Occipital lobe (tissue), 2 donors: Measurements from ENCODE around the gene PAX7. TPM values are rescaled to one million over a fixed set of nuclear protein-coding genes. Genes with fewer than 3 reads are reported as not detected.
"Not testable (repeated sequence)": the region's sequence is repeated elsewhere in the genome, so short reads cannot be mapped to it uniquely, and the experiment has no call there.

Experiments
- DNase-seq: peaks from one replicate; lab custom pipeline; 2025; lab: John Stamatoyannopoulos, UW
- total RNA-seq: library from RNA; depleted of rRNA; stranded (reverse); fragments of >200 nt; gene quantifications from one replicate; pipeline ENCODE4 v1.2.3, GENCODE V29; 2014

PAX7 gene
- total RNA-seq, 1 donor from 2014 or later = not detected

DNA sequence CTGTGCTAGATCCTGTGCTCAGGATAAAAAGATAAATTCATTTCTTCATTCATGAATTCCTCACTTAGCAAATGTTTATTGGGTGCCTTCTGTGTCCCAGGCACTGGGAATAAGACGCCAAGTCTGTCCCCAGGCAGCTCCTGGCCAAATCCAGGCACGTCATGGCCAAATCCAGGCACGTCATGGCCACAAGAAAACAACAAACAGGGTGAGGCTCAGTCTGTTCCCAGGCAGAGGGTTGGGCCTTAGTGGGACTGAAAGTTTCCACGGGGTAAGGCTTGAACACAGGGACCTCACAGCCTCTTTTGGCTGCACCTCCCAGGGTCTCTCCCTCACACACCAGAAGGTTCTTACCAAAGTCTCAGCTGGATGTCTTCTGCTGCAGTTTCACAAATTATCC, 95.7 kb downstream of the PAX7 start:
- no peak for DNase-seq

DNA sequence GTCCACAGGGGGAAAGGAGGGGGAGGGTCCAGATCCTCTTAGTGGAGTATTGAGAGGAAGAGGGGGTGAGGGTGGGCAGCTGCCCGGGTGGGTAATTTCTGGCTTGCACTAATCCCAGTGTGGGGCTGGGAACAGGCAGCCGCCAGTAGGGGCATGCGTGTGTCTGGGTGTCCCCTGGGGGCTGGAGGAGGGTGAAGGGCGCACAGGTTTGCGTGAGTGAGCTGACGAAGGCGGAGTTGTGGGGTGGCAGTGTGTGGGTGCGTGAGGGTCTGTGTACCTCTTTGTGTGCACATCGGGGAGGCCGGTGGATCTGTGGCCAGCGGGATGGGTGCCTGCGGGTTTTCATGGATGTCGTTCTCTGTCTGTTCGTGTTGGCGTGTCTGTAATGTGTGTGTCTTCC, 97.3 kb downstream of the PAX7 start:
- DNase-seq = no peak

DNA sequence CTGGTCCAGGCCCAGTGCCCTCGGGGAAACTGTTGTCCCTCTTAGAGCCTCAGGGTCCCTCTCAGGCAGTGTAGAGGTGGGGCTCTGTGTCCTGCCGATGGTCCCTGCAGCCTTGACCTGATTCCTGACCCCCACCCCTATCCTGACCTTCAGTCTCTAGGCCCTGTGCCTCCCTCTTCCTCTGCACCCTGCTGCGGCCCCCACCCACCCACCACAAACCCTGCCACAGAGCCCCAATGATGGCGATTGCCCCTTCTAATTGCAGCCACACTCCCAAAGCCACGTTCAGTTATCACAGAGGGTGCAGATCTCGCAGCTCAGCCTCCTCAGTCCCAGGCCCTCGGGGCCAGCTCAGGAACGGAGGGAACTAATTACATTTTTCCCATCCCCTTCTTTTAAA, 99.7 kb downstream of the PAX7 start:
- no peak for DNase-seq

DNA sequence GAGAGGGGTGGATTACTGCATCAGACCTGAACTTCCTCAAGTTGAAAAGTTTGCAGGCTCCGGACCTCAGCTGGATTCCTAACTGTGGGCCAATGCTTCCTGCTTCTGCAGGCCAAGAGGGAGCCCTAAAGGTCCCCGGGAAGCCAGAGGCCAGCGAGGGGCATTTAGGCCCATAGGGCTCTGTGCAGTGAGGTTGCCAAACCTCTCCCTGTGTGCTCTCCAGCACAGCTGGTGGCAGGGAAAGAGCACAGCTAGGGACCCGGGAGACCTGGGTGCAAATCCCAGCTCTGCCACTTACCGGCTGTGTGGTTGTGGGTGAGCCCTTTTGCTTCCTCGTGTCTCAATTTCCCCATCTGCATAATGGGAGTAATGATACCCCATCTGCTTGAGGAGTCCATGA, 100.5 kb downstream of the PAX7 start:
- DNase-seq = no peak

DNA sequence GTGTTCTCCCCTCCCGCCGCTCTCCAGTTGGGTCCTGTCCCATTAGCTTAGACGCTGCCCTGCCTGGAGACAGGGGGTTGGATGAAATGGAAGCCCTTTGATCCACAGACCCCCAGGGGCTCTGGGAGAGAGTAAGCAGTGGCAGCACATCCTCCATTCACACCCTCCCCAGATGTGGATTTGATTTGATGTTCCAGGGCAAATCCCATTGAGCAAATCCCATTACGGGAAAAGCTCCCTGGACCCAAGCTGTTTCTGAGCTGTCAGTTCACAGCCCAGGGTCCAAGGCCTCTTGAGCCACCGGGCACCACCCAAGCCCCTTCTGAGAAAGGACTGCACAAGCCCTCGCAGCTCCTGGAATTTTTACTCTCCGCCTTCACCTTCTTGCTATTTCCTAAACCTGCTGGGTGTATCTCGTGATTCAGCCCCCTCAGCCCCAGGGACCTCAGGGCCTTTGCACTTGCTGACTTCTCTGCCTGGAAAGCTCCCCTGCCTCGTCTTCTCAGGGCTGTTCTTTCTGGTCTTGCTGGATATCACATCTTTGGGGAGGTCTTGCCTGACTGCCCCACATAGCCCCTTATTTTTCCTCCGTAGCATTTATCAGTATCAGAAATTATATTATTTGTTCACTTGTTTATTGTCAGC, 101.1 kb downstream of the PAX7 start:
- no peak for DNase-seq

DNA sequence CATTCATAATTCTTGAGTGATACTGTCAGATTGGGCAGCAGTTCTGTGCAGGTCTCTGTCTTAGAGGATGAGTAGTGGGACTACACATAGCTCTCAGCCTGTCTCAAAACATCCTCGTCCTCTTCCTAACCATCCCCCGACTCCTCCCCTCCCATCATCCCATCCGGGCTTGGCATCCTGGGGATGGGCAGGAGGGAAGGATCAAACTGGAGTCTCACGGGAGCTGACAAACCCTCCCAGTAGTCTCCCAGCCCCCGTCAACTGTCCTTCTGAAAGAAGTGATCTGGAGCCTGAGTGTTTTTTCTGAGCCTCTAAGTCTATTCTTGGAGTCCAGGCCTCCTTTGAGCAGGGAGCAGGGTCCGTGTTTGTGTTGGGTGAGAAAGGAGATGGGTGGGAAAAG, 102.0 kb downstream of the PAX7 start:
- DNase-seq = no peak

DNA sequence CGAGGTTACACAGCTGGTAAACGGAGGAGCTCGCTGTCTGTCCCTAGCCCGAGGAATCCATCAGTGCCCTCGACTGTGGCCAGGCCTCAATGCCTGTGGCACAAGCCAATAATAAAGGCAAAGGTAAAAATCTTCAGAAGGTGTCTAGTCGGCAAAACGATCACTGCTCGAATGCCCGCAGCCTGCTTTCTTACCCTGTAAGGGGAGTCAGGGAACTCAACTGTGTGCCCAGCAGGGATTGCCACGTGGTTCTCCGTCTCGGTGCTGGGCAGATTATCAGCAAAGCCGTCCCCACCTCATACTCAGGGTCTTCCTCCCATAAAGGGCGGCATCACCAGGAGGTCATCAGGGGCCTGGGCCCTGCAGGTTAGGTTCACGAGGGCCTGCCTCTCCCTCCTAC, 103.4 kb downstream of the PAX7 start:
- no peak for DNase-seq

DNA sequence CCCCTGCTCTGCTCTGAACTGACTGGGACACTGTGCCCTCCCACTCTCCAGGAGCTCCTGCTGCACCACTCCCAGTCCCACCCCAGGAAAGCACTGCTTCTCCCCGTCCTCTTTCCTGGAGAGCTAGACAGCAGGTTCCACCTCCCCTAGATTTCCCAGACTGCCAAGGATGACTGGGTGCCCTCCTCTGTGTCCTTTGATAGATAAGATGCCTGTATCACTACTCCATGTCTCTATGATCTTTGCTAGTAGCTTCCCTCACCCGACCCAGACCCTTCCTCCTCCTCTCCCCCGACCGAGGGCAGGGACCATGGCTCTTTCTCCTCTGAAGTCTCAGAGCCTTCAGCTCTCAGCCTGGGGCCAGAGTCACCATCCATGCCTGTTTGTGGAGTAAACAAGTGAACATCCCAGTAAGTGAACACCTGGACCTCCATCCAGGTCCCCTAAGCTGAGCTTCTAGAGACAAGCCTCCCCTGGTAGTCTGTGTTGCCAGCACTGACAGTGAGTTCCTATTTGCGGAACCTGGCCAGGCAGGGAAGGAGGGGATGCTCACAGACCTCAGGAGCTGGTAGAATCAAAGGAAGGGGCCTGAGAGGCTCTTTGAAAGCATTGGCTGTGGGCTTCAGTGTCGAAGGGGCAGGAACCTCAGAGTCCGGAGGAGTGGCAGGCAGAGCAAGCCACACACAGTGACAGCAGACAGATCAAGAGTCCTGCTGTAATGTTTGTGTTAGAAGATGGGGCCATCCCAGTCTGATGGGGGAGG, 104.0 kb downstream of the PAX7 start:
- DNase-seq = no peak

DNA sequence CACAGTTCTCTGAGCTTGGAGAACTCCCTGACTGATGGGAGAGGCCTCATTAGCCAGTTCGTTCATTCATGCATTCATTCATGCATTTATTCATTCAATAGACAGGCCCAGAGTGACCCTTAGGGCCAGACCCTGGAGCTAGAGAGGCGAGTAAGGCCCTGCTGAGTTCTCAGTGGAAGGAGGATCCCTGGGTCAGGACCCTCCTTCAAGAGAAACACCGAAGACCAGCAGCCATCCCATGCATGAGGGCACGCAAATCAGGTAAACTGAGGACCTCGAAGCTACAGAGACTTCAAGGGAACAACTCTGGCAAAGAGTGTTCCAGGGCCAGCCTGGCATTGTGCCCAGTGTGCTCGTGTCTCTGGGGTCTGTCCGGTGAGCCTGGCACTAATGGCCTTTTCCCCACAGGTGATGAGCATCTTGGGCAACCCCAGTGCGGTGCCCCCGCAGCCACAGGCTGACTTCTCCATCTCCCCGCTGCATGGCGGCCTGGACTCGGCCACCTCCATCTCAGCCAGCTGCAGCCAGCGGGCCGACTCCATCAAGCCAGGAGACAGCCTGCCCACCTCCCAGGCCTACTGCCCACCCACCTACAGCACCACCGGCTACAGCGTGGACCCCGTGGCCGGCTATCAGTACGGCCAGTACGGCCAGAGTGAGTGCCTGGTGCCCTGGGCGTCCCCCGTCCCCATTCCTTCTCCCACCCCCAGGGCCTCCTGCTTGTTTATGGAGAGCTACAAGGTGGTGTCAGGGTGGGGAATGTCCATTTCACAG, 104.8 kb downstream of the PAX7 start:
- DNase-seq = no peak

DNA sequence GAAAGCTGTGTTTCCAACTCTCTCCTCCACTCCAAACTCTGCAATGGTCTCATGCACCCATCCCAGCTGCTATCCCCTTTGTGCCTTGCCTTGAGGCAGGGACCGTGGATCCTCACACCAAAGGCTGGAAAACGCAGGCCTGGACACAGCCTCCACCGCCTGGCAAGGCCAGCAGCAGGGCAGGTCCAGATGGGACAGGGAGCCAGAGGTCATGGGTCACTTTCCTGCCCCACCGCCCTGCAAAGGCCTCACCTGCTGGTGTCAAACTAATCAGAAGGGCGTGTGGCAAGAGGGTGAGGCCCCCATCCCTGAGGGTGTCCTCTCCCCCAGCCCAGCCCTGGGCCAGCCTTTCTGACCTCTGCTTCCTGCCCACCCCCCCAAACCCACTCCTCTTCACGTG, 106.3 kb downstream of the PAX7 start:
- no peak for DNase-seq

DNA sequence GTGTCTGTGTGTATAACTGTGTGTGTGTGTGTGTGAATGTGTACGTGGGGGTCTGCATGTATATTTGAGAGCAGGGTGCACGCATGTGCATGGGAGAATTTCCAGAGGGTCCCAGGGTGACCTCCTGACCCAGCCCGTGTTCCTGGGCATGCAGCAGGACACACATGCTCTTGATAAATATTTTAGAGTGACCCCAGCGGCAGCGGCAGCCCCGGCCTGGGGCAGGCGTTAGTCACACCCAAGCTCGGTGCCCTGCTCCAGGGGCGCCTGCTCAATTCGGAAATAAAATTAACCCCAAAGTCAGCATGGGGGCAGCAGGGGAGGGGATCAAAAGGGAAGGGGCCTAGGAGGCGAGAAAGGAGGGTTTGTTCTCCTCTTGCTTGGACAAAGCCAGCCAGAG, 107.5 kb downstream of the PAX7 start:
- no peak for DNase-seq

DNA sequence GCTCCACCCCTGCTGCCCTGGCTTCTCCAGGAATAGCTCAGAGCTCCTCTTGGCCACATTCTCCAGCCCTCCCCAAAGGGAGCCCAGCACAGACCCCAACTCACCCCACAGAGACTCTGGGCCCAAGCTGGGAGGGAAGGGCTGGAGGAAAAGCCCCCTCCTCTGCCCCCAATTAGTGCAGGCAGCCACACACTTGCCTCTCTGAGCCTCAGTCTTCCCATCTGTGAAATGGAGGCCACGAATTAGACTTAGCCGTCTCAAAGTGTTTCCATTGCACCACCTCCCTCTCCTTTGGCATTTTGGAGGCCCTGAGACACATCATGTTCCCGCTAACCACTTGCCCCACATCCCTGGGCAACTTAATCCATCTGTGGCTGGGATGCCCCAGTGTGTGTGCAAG, 108.0 kb downstream of the PAX7 start:
- no peak for DNase-seq

DNA sequence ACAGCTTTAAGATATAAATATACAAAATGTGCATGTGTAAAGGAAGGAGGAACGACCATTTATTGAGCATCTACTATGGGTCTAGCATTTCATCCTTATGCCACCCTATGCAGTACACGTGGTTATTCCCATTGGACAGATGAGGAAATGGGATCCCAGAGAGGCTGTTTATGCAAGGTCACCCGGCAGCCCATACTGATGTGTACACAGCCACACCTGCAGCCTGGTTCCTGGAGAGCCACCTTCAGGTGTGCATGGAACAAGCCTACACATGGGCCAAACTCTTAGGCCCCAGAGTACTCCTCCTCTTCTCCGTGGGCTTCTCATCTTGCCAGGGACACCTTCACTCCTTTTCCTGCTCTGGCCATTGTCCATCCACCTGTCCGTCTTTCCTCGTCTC, 108.8 kb downstream of the PAX7 start:
- no peak for DNase-seq

DNA sequence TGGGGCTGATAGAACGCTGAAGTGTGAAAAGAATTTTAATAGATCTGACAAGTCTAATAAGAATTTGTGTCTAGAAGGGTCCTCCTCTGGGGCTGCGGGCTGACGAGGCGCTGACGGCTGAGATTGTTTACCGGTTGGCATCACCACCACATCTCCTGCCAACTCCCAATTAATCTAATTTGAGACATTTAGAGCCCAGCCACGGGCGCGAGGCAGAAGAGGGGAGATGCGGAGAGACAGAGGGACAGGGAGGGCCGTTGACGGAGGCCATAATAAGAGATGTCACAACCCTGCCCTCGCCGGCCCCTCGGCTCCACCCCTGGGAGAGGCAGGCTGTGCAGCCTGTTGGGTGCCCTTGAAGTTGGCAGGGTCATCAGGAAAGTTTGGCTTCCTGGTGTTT, 109.3 kb downstream of the PAX7 start:
- no peak for DNase-seq

DNA sequence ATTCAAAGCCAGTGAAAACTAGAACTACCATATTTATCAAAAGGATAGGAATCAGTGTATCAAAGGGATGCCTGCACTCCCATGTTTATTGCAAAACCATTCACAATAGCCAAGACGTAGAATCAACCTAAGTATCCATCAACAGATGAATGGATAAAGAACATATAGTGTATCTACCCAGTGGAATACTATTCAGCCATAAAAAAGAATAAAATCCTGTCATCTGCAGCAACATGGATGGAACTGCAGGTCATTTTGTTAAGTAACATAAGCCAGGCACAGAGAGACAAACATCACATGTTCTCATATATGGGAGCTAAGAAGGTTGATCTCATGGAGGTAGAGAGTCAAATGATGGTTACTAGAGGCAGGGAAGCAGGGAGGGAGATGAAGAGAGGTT, 110.0 kb downstream of the PAX7 start:
- no peak for DNase-seq

DNA sequence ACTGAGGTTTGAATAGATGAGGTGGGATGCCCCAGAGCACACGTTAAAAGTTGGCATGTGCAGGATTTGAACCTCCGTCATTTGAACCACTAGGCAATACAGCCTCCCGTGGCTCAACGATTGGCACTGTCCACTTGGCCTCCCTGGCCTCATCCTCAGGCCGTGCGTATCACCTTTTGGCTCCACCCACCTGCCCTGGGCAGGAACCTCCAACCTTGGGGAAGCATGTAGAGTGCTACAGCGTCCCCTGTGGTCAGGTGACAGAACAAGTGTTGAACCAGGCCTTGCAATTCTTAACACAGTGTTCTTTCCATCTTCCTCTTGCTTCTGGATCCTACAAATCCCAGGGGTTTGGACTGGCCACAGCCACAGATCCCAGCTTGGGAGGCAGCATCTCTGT, 112.6 kb downstream of the PAX7 start:
- no peak for DNase-seq

DNA sequence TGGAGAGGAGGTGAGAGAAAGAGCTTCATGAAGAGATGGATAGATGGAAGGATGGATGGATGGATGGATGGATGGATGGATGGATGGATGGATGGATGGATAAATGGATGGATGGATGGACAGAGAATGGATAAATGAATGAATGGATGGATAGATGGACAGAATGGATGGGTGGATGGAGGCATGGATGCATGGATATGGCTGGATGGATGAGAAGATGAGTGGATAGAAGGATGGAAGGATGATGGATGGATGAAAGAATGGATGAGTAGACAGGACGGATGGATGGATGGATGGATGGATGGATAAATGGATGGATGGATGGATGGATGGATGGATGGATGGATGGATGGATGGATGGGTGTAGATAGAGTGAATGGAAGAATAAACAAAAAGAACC, 113.7 kb downstream of the PAX7 start:
- DNase-seq = not testable (repeated sequence)

DNA sequence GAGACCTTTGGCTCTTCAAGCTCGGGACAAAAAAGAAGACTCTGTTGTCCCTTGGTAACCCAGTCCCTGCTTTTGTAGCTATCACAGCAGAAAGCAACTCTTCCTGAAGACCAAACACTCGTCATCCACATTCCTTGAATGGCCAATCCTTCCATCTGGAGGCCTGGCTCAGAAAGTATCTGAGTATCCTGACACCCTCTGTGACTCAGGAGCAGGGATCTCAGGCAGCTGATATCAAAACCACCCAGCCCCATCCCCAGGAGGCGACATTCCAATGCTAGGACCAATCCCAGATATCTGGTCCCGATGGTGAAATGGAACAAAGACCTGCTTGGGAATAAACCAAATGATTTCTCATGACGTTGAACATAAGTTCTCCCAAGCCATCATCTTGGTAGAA, 116.3 kb downstream of the PAX7 start:
- no peak for DNase-seq

DNA sequence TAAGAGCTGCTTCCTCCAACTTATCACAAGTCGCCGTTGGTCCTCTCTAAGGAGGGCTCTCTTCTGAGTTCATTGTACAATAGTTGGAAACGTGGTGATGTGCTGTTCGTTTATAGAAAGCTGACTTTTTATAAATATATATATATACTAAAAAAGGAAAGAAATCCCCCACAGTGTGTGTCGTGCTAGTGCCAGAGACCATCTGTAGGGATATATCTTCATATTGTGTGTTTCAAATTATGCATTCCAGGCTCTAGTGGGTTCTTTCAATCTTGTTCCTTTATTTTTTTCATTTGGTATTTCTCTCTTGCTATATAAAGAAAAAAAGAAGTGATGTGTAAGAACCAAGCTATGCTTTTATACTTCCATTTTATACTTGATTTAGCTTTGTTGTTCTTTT, 117.0 kb downstream of the PAX7 start:
- no peak for DNase-seq

DNA sequence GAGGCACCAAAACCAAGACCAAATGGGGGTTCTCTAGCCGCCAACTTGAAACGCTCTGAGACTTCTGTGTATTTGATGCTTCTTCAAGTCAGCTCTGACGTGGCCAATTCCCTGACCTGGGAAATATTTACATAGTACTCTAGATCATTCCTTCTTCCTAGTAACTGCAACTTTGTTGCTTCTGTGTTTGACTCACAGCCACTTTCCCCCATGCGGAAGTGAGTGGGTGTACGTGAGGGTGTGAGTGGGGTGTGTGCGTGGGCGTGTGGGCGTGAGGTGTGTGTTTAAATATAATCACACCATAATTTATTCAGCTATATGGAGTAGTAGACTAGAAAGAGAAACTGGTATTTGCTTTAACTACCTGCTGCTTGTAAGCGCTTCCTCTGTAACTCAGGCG, 117.8 kb downstream of the PAX7 start:
- no peak for DNase-seq

DNA sequence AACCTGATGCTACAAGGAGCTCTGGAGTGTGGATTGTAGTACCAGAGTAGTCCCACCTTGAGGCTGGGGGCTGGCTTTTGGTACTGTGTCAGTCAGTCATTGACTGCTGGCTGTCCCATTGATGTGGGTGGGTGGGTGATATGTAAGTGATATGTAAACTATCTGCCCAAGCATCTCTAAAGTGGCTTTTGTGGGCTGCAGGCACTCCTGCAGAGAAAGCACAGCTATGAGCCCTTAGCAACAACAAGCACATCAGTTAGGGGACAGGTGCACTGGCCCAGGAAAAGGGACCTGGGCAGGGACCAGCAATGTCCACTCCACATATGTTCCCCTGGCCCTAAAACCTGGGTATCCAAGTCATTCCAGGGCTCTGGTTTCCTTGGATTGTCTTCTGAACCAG, 118.9 kb downstream of the PAX7 start:
- no peak for DNase-seq

DNA sequence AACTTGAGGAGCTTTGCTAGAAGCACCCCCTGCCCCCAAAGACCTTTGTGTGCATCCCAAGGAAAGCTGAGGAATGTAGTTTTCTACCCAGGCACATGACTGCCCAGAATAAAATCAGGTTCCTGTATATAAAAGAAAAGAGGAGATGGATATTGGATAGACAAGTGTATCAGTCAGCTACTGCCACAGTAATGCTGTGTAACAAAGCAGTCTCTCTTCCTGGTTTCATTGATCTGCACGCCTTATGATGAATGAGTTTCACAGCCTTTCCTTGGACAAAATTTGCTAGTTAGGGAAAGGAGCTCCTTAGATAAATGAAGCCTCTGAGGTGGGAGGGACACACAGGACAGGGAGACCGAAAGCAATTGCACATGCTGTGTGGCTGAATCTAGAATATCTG, 120.0 kb downstream of the PAX7 start:
- DNase-seq = no peak

DNA sequence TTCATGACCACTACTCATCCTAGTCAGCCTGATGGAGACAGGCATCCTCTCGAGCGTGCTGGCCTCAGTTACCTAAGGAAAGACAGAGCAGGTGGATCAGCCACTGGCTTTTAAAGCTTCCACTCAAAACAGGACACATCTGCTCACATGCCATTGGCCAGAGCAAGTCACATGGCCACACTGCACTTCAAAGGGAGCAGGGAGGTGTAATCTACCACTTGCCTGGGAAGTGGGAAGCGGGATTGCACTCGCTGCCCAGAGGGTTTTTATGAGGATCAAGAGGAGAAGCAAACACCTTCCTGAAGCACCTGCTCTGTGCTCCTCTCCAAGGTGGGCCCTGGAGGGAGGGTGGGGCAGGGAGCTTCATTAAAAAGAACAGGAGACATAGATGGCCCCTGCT, 120.8 kb downstream of the PAX7 start:
- DNase-seq = no peak
